HUES6 (cell line): Measurements from ENCODE around the gene ACVR1.
"Not testable (repeated sequence)": the region's sequence is repeated elsewhere in the genome, so short reads cannot be mapped to it uniquely, and the experiment has no call there.

Experiments used
- H3K27ac ChIP-seq: 2 replicates; pipeline ENCODE4 v1.7.0; 2013; ENCODE audit warnings: low read depth, mild to moderate bottlenecking, low read length, inconsistent platforms
- H3K27me3 ChIP-seq: 2 replicates; pipeline ENCODE4 v1.6.1; 2013; ENCODE audit warnings: low read length; ENCODE audit not compliant: control insufficient read depth, insufficient read depth
- H3K36me3 ChIP-seq: 2 replicates; pipeline ENCODE4 v1.6.1; 2013; ENCODE audit warnings: low read length; ENCODE audit not compliant: control insufficient read depth, insufficient read depth
- H3K4me1 ChIP-seq: 2 replicates; pipeline ENCODE4 v1.6.1; 2013; ENCODE audit warnings: low read length; ENCODE audit not compliant: control insufficient read depth, insufficient read depth
- H3K4me3 ChIP-seq: 2 replicates; pipeline ENCODE4 v1.5.1; 2013; ENCODE audit warnings: low read depth, low read length
- H3K9ac ChIP-seq: one replicate; pipeline ENCODE4 v1.6.1; 2013; ENCODE audit warnings: mild to moderate bottlenecking, low read length
- H3K9me3 ChIP-seq: 2 replicates; pipeline ENCODE4 v1.6.1; 2013; ENCODE audit warnings: low read depth, low read length; ENCODE audit not compliant: control insufficient read depth, insufficient read depth

ACVR1 gene

GRCh38 chr2:157758586-157758985 lies 117.5 kb downstream of the ACVR1 start:
- no peak overlapping the region for H3K27ac ChIP-seq
- H3K9ac ChIP-seq: no peak overlapping the region
- H3K9me3 ChIP-seq: peaks cover 11% of the 10 kb centered on the region; the same call in 1 of the 2 replicates

GRCh38 chr2:157757500-157757899 lies 118.6 kb downstream of the ACVR1 start:
- peaks cover 22% of the 10 kb centered on the region for H3K4me1 ChIP-seq
- H3K9me3 ChIP-seq: peaks cover 11% of the 10 kb centered on the region; the same call in 1 of the 2 replicates
- no peak overlapping the region for H3K27ac ChIP-seq
- H3K9ac ChIP-seq: no peak overlapping the region
- peaks cover 25% of the 10 kb centered on the region for H3K36me3 ChIP-seq
- no peak overlapping the region for H3K4me3 ChIP-seq
- H3K27me3 ChIP-seq: no peaks in the 10 kb centered on the region

More at GRCh38 chr2:157758586-157758985, 117.5 kb downstream of the ACVR1 start:
- peaks cover 22% of the 10 kb centered on the region for H3K4me1 ChIP-seq
- no peaks in the 10 kb centered on the region for H3K27me3 ChIP-seq
- peaks cover 28% of the 10 kb centered on the region for H3K36me3 ChIP-seq
- H3K4me3 ChIP-seq: no peak overlapping the region

- peaks cover 22% of the 10 kb centered on the region for H3K36me3 ChIP-seq
- not testable (repeated sequence) for H3K27ac ChIP-seq, H3K27me3 ChIP-seq, H3K4me3 ChIP-seq, H3K9ac ChIP-seq
- H3K4me1 ChIP-seq: peaks cover 21% of the 10 kb centered on the region
- peaks cover 11% of the 10 kb centered on the region; the same call in 1 of the 2 replicates for H3K9me3 ChIP-seq
Observed at GRCh38 chr2:157756447-157756846, 119.7 kb downstream of the ACVR1 start.

GRCh38 chr2:157751462-157752058 lies 124.6 kb downstream of the ACVR1 start:
- Histone ChIP-seq H3K9ac (no peak overlapping the region), H3K27ac (no peak overlapping the region), H3K4me1 (peaks cover 4% of the 10 kb centered on the region; the same call in 1 of the 2 replicates), H3K27me3 (no peaks in the 10 kb centered on the region), H3K9me3 (peaks cover 3% of the 10 kb centered on the region; the same call in 1 of the 2 replicates), H3K36me3 (no peaks in the 10 kb centered on the region; the same call in 1 of the 2 replicates), H3K4me3 (no peak overlapping the region)

GRCh38 chr2:157749684-157750083 lies 126.4 kb downstream of the ACVR1 start:
- peaks cover 4% of the 10 kb centered on the region; the same call in 1 of the 2 replicates for H3K4me1 ChIP-seq
- no peak overlapping the region for H3K27ac ChIP-seq
- H3K9ac ChIP-seq: no peak overlapping the region
- H3K36me3 ChIP-seq: peaks cover 1% of the 10 kb centered on the region; the same call in 1 of the 2 replicates
- H3K9me3 ChIP-seq: no peaks in the 10 kb centered on the region
- H3K4me3 ChIP-seq: no peak overlapping the region
- H3K27me3 ChIP-seq: no peaks in the 10 kb centered on the region

- peaks cover 4% of the 10 kb centered on the region; the same call in 1 of the 2 replicates for H3K4me1 ChIP-seq
- H3K4me3 ChIP-seq: no peak overlapping the region
- H3K9me3 ChIP-seq: no peaks in the 10 kb centered on the region
- no peak overlapping the region for H3K9ac ChIP-seq
- H3K27ac ChIP-seq: no peak overlapping the region
- peaks cover 2% of the 10 kb centered on the region; the same call in 1 of the 2 replicates for H3K36me3 ChIP-seq
- no peaks in the 10 kb centered on the region for H3K27me3 ChIP-seq
Observed at GRCh38 chr2:157748371-157749142, 127.6 kb downstream of the ACVR1 start.

- no peaks in the 10 kb centered on the region for H3K27me3 ChIP-seq
- H3K4me3 ChIP-seq: no peak overlapping the region
- peaks cover 2% of the 10 kb centered on the region; the same call in 1 of the 2 replicates for H3K36me3 ChIP-seq
- H3K4me1 ChIP-seq: peaks cover 4% of the 10 kb centered on the region; the same call in 1 of the 2 replicates
- no peak overlapping the region for H3K27ac ChIP-seq
- H3K9ac ChIP-seq: no peak overlapping the region
- H3K9me3 ChIP-seq: no peaks in the 10 kb centered on the region
Observed at GRCh38 chr2:157747695-157748370, 128.3 kb downstream of the ACVR1 start.

- Histone ChIP-seq H3K27me3 (no peaks in the 10 kb centered on the region), H3K9me3 (no peaks in the 10 kb centered on the region), H3K4me1 (peaks cover 4% of the 10 kb centered on the region; the same call in 1 of the 2 replicates), H3K9ac (no peak overlapping the region), H3K36me3 (peaks cover 2% of the 10 kb centered on the region; the same call in 1 of the 2 replicates), H3K4me3 (no peak overlapping the region), H3K27ac (no peak overlapping the region)
Observed at GRCh38 chr2:157747280-157747679, 128.8 kb downstream of the ACVR1 start.

GRCh38 chr2:157746234-157746950 lies 129.7 kb downstream of the ACVR1 start:
- Histone ChIP-seq H3K9me3 (no peaks in the 10 kb centered on the region), H3K27me3 (no peaks in the 10 kb centered on the region), H3K36me3 (peaks cover 2% of the 10 kb centered on the region; the same call in 1 of the 2 replicates), H3K4me1 (peaks cover under 1% of the 10 kb centered on the region; the same call in 1 of the 2 replicates), H3K4me3 (no peak overlapping the region), H3K27ac (no peak overlapping the region), H3K9ac (peak overlapping the region; percentile 15)

- Histone ChIP-seq H3K36me3 (0 out of 2 replicates have a peak, but pooled peaks cover 2% of the 10 kb centered on the region), H3K4me3 (no peak overlapping the region), H3K9ac (no peak overlapping the region), H3K9me3 (no peaks in the 10 kb centered on the region), H3K27ac (no peak overlapping the region), H3K27me3 (no peaks in the 10 kb centered on the region), H3K4me1 (no peaks in the 10 kb centered on the region)
Observed at GRCh38 chr2:157744571-157745076, 131.5 kb downstream of the ACVR1 start.
